H1 (cell line): ENCODE data around the gene LUM. TPM values are rescaled to one million over a fixed set of nuclear protein-coding genes. Genes with fewer than 3 reads are reported as not detected.

Source experiments
- CTCF ChIA-PET: fragments of 300-600 bp; sonication (Branson Sonifier 250); formaldehyde crosslinking; loops from one replicate; lab custom pipeline; 2021; ENCODE audit not compliant: partially characterized antibody; lab: Charles Lee
- POLR2A ChIA-PET: fragments of 300-600 bp; sonication (Branson Sonifier 250); formaldehyde crosslinking; loops from one replicate; lab custom pipeline; 2021; ENCODE audit warnings: inconsistent platforms; ENCODE audit not compliant: partially characterized antibody; lab: Charles Lee
- DNase-seq, 2 experiments: peaks; one replicate each; pipeline versions ENCODE4 v3.0.0 to v3.0.0-alpha.2; 2010 to 2022; ENCODE audit warnings: low spot score in 2 of 2, low read depth in 1 of 2, mixed read lengths in 1 of 2
- FAIRE-seq: peaks from 2 replicates; lab custom pipeline; 2011; peaks lifted over from hg19 to GRCh38; lab: Jason Lieb, UNC
- H2AFZ ChIP-seq: 2 replicates; pipeline ENCODE4 v1.8.1; 2012; ENCODE audit warnings: low read length, inconsistent platforms
- H2AK5ac ChIP-seq: 2 replicates; pipeline ENCODE4 v1.6.1; 2013; ENCODE audit warnings: low read depth, low read length
- H2BK120ac ChIP-seq: replicated peaks from 2 replicates; pipeline ENCODE3; 2013; ENCODE audit warnings: low read depth, low read length, inconsistent platforms
- H2BK12ac ChIP-seq: 2 replicates; pipeline ENCODE4 v1.6.1; 2013; ENCODE audit warnings: low read depth, low read length
- H2BK15ac ChIP-seq: 2 replicates; pipeline ENCODE4 v1.6.1; 2013; ENCODE audit warnings: low read length
- H2BK20ac ChIP-seq: 2 replicates; pipeline ENCODE4 v1.6.1; 2013; ENCODE audit warnings: low read length
- H2BK5ac ChIP-seq: 2 replicates; pipeline ENCODE4 v1.6.1; 2013; ENCODE audit warnings: low read depth, low read length
- H3K14ac ChIP-seq: 2 replicates; pipeline ENCODE4 v1.6.1; 2013; ENCODE audit warnings: inconsistent platforms; ENCODE audit not compliant: insufficient read length
- H3K18ac ChIP-seq: 2 replicates; pipeline ENCODE4 v1.6.1; 2013; ENCODE audit warnings: low read length; ENCODE audit errors: extremely low read depth
- H3K23ac ChIP-seq: 2 replicates; pipeline ENCODE4 v1.6.1; 2013; ENCODE audit warnings: inconsistent platforms; ENCODE audit not compliant: insufficient read length
- H3K23me2 ChIP-seq: 2 replicates; pipeline ENCODE4 v1.6.1; 2013; ENCODE audit warnings: low read depth, low read length
- H3K27ac ChIP-seq: 2 replicates; pipeline ENCODE4 v1.6.1; 2011; ENCODE audit warnings: low read depth, low read length, inconsistent platforms
- H3K27me3 ChIP-seq, 4 experiments: replicated peaks in 1 of 4; 1 replicate in 1 of 4; 2 replicates in 3 of 4; pipeline versions ENCODE4 v1.6.1 to v1.8.1; 2011 to 2013; ENCODE audit warnings: low read length in 3 of 4, mild to moderate bottlenecking in 3 of 4, inconsistent platforms in 2 of 4, mixed read lengths in 2 of 4, moderate library complexity in 1 of 4; ENCODE audit not compliant: control insufficient read depth in 3 of 4, insufficient read depth in 3 of 4; ENCODE audit errors: extremely low read depth in 1 of 4
- H3K36me3 ChIP-seq, 4 experiments: 2 replicates each; pipeline versions ENCODE4 v1.6.1 to v1.8.1; 2011 to 2013; ENCODE audit warnings: mild to moderate bottlenecking in 4 of 4, low read length in 3 of 4, moderate library complexity in 2 of 4, control low read depth in 1 of 4, inconsistent platforms in 1 of 4; ENCODE audit not compliant: insufficient read depth in 4 of 4, control insufficient read depth in 2 of 4
- H3K4ac ChIP-seq: replicated peaks from 2 replicates; pipeline ENCODE3; 2013; ENCODE audit warnings: low read length, low read depth, mixed read lengths, inconsistent platforms; ENCODE audit not compliant: insufficient read length
- H3K4me1 ChIP-seq, 4 experiments: replicated peaks in 1 of 4; 1 replicate in 1 of 4; 2 replicates in 3 of 4; pipeline versions ENCODE4 v1.6.1 to v1.8.1; 2011 to 2013; ENCODE audit warnings: low read length in 3 of 4, inconsistent platforms in 2 of 4, mixed read lengths in 1 of 4; ENCODE audit not compliant: insufficient read depth in 4 of 4, control insufficient read depth in 3 of 4
- H3K4me2 ChIP-seq, 2 experiments: 2 replicates each; pipeline versions ENCODE4 v1.6.1 to v1.8.1; 2011 to 2013; ENCODE audit warnings: low read depth in 2 of 2, low read length in 2 of 2, control low read depth in 1 of 2, inconsistent platforms in 1 of 2, mild to moderate bottlenecking in 1 of 2; ENCODE audit not compliant: insufficient read depth in 1 of 2
- H3K4me3 ChIP-seq, 4 experiments: fragments of 200-600, 300-600 bp in 1 of 4; sonication (generic), shearing (Covaris generic), sonication (Bioruptor Twin) in 1 of 4; 2 replicates each; pipeline versions ENCODE4 v1.5.1 to v1.8.1; 2011 to 2016; ENCODE audit warnings: low read length in 4 of 4, low read depth in 3 of 4, control low read depth in 2 of 4, inconsistent platforms in 2 of 4, mild to moderate bottlenecking in 2 of 4, mixed read lengths in 1 of 4, moderate library complexity in 1 of 4; ENCODE audit not compliant: insufficient read depth in 2 of 4; ENCODE audit errors: extremely low read depth in 1 of 4
- H3K56ac ChIP-seq: replicated peaks from 2 replicates; pipeline ENCODE3; 2013; ENCODE audit warnings: low read depth, mild to moderate bottlenecking, mixed read lengths, low read length, inconsistent platforms; ENCODE audit not compliant: insufficient read length
- H3K79me1 ChIP-seq: 2 replicates; pipeline ENCODE4 v1.6.1; 2013; ENCODE audit warnings: low read depth, low read length, control low read depth
- H3K79me2 ChIP-seq, 2 experiments: 2 replicates each; pipeline versions ENCODE4 v1.6.1 to v1.8.1; 2012 to 2013; ENCODE audit warnings: low read length in 2 of 2, mild to moderate bottlenecking in 2 of 2, inconsistent platforms in 1 of 2; ENCODE audit not compliant: insufficient read depth in 2 of 2, control insufficient read depth in 1 of 2
- H3K9ac ChIP-seq, 4 experiments: replicated peaks in 1 of 4; 1 replicate in 1 of 4; 2 replicates in 3 of 4; pipeline versions ENCODE4 v1.6.1 to v1.8.1; 2011 to 2013; ENCODE audit warnings: low read depth in 3 of 4, low read length in 3 of 4, control low read depth in 2 of 4, mild to moderate bottlenecking in 2 of 4, moderate library complexity in 2 of 4, inconsistent platforms in 1 of 4; ENCODE audit errors: extremely low read depth in 1 of 4
- H3K9me3 ChIP-seq, 2 experiments: 2 replicates each; pipeline versions ENCODE4 v1.6.1 to v1.8.1; 2012 to 2013; ENCODE audit warnings: mild to moderate bottlenecking in 2 of 2, moderate library complexity in 2 of 2, control low read depth in 1 of 2, inconsistent platforms in 1 of 2, low read depth in 1 of 2, low read length in 1 of 2, mixed read lengths in 1 of 2; ENCODE audit not compliant: insufficient read depth in 2 of 2
- H4K20me1 ChIP-seq, 2 experiments: replicated peaks in 1 of 2; 2 replicates each; pipeline versions ENCODE3 to v1.8.1; 2011 to 2013; ENCODE audit warnings: inconsistent platforms in 2 of 2, low read length in 2 of 2, mild to moderate bottlenecking in 1 of 2; ENCODE audit not compliant: insufficient read depth in 2 of 2, control insufficient read depth in 1 of 2
- H4K5ac ChIP-seq: 2 replicates; pipeline ENCODE4 v1.6.1; 2013; ENCODE audit warnings: low read length, low read depth, mixed read lengths, inconsistent platforms; ENCODE audit not compliant: insufficient read length
- H4K8ac ChIP-seq: 2 replicates; pipeline ENCODE4 v1.8.0; 2013; ENCODE audit warnings: mild to moderate bottlenecking, moderate library complexity, low read length, inconsistent platforms; ENCODE audit not compliant: insufficient read depth; ENCODE audit errors: extremely low read depth
- H4K91ac ChIP-seq: replicated peaks from 2 replicates; pipeline ENCODE3; 2013; ENCODE audit warnings: low read length, mixed read lengths, inconsistent platforms; ENCODE audit not compliant: insufficient read length
- KDM5A ChIP-seq: fragments of 200-600 bp; IDR thresholded peaks from 2 replicates; pipeline ENCODE4 v1.7.1; 2012; ENCODE audit warnings: mild to moderate bottlenecking, low read length, inconsistent platforms, mixed read lengths
- RNF2 ChIP-seq: fragments of 200-900, 300-1000 bp; sonication (generic); IDR thresholded peaks from 2 replicates; pipeline ENCODE4 v1.7.1; 2016; ENCODE audit warnings: borderline replicate concordance, low read depth, mild to moderate bottlenecking, antibody characterized with exemption, low read length; ENCODE audit not compliant: poor library complexity, severe bottlenecking; ENCODE audit errors: missing control alignments
- SP2 ChIP-seq: IDR thresholded peaks from 2 replicates; pipeline ENCODE4 v1.6.1; 2012; ENCODE audit warnings: mild to moderate bottlenecking, low read length, inconsistent platforms
- YY1 ChIP-seq: IDR thresholded peaks from 2 replicates; pipeline ENCODE4 v1.6.1; 2011; ENCODE audit warnings: low read depth, mild to moderate bottlenecking, low read length
- ZNF274 ChIP-seq: IDR thresholded peaks from 2 replicates; pipeline ENCODE4 v1.7.0; 2012; ENCODE audit warnings: low read length, borderline replicate concordance; ENCODE audit errors: extremely low read depth
- WGBS, 2 experiments: shearing (Covaris generic) in 1 of 2; methylation state at CpG; one replicate each; pipeline versions ENCODE4 v1.1.6 to v1.1.7; 2013 to 2015; ENCODE audit warnings: low lambda C conversion rate in 2 of 2, mixed read lengths in 2 of 2, inconsistent platforms in 1 of 2, low coverage in 1 of 2, missing lambda C conversion rate in 1 of 2; ENCODE audit not compliant: insufficient replicate concordance in 2 of 2, insufficient coverage in 1 of 2, insufficient read length in 1 of 2; ENCODE audit errors: extremely low coverage in 1 of 2, missing lambda C conversion rate in 1 of 2; 5-methylcytosine and 5-hydroxymethylcytosine counted together
- polyA plus RNA-seq, 7 experiments: library from polyadenylated mRNA; depleted of rRNA in 3 of 7; stranded (reverse) in 5 of 7; unstranded in 2 of 7; fragments of >200 nt in 5 of 7; fragments of 200-250 nt in 2 of 7; gene quantifications; 1 replicate in 5 of 7; 2 replicates in 1 of 7; 4 replicates in 1 of 7; pipeline versions ENCODE4 v1.2.1 to v1.2.3, GENCODE V29; 2011 to 2013; ENCODE audit warnings: missing spikeins in 2 of 7, mixed read lengths in 2 of 7
- total RNA-seq: library from RNA; stranded (reverse); fragmentation: NEBNext Ultra II Directional; extraction: Animal tissue kit (Norgen Biotek cat#: 25700); gene quantifications from 2 replicates; pipeline ENCODE4 v1.2.1, GENCODE V29; 2021

LUM gene
- total and polyA plus RNA-seq, 2 of the 8 experiments (the other 6 are each of a cell fraction or from before 2014, with no cell fraction given): not detected

DNA sequence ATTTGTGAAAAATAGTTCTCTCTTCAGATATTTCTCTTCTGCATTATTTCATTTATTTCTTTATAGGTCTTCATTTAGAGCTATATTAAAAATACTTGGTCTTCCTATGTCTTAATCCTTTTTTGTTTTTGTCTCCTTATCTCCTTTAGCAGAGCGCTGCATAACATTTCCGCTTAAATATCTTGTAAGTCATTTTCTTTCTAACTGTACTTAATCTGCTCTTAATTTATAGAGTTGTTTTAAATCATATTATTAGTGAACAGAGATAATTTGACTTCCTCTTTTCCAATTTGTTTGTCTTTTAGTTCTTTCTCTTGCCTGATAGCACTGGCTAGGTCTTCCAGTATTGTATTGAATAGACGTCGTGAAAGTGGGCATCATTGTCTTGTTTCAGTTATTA is 18.0 kb downstream of the LUM start:
- ChIA-PET CTCF (interaction anchor here (3.4 kb wide), 1 partner anchor 15 kb away, joined by 15 read pairs; no protein-coding TSS in a partner anchor), POLR2A (no interaction called here)
- Histone ChIP-seq H3K79me2 (no peaks in the 10 kb centered on the region), H3K79me1 (no peaks in the 10 kb centered on the region), H3K23me2 (no peaks in the 10 kb centered on the region), H2BK12ac (no peak overlapping the region), H2BK120ac (no peak overlapping the region), H4K5ac (no peak overlapping the region), H3K27me3 (no peaks in the 10 kb centered on the region), H3K36me3 (no peaks in the 10 kb centered on the region), H2BK15ac (no peak overlapping the region), H2BK20ac (no peak overlapping the region), H4K91ac (no peak overlapping the region), H3K9me3 (peaks cover 0 to 7% of the 10 kb centered on the region in 2 experiments; a peak in 1 of 4 replicates), H3K4me2 (no peak overlapping the region), H3K14ac (no peak overlapping the region), H3K4me1 (no peaks in the 10 kb centered on the region), H3K23ac (no peak overlapping the region), H2BK5ac (no peak overlapping the region), H3K4me3 (no peak overlapping the region), H2AFZ (no peak overlapping the region), H3K56ac (no peak overlapping the region), H3K27ac (no peak overlapping the region), H3K18ac (no peak overlapping the region), H3K4ac (no peak overlapping the region), H4K8ac (no peak overlapping the region), H2AK5ac (no peak overlapping the region), H4K20me1 (no peaks in the 10 kb centered on the region), H3K9ac (no peak overlapping the region)
- FAIRE-seq (no peak), DNase-seq (no peak)
- WGBS, 2 experiments: 93% methylated on average over 4 of the region's 4 CpGs; no CpG with 5 or more reads in 1 of the 2 experiments
- no peak for TF ChIP-seq KDM5A
- no peak for TF ChIP-seq SP2
- TF ChIP-seq ZNF274: no peak
- TF ChIP-seq RNF2: no peak
- no peak for TF ChIP-seq YY1
